Keratinocyte (primary cell): Measurements from ENCODE around the gene TH. TPM values are rescaled to one million over a fixed set of nuclear protein-coding genes. Genes with fewer than 3 reads are reported as not detected.

ENCODE experiments used
- DNase-seq: peaks from one replicate; pipeline ENCODE4 v3.0.0-alpha.2; 2011; ENCODE audit warnings: low read depth, missing footprints, low spot score
- FAIRE-seq: peaks from 2 replicates; lab custom pipeline; 2011; peaks lifted over from hg19 to GRCh38; lab: Jason Lieb, UNC
- H2AFZ ChIP-seq: 2 replicates; pipeline ENCODE4 v1.6.0; 2012; ENCODE audit warnings: low read length, control low read depth, inconsistent platforms; ENCODE audit not compliant: control insufficient read depth
- H3K27ac ChIP-seq: 2 replicates; pipeline ENCODE4 v1.5.1; 2011; ENCODE audit warnings: low read length; ENCODE audit not compliant: control insufficient read depth, insufficient read depth
- H3K27me3 ChIP-seq: 3 replicates; pipeline ENCODE4 v1.6.0; 2011; ENCODE audit warnings: low read length; ENCODE audit not compliant: control insufficient read depth, insufficient read depth; ENCODE audit errors: extremely low read depth
- H3K36me3 ChIP-seq, 2 experiments: 2 replicates in 1 of 2; 3 replicates in 1 of 2; pipeline ENCODE4 v1.5.1; 2011; ENCODE audit warnings: low read length in 2 of 2, mild to moderate bottlenecking in 1 of 2; ENCODE audit not compliant: control insufficient read depth in 2 of 2, insufficient read depth in 2 of 2; ENCODE audit errors: extremely low read depth in 1 of 2
- H3K4me1 ChIP-seq: 3 replicates; pipeline ENCODE4 v1.5.1; 2011; ENCODE audit warnings: low read length; ENCODE audit not compliant: control insufficient read depth, insufficient read depth; ENCODE audit errors: extremely low read depth
- H3K4me2 ChIP-seq: 3 replicates; pipeline ENCODE4 v1.6.0; 2011; ENCODE audit warnings: low read depth, low read length; ENCODE audit not compliant: control insufficient read depth, insufficient read depth; ENCODE audit errors: extremely low read depth
- H3K4me3 ChIP-seq, 3 experiments: fragments of 200-600 bp in 1 of 3; sonication (generic) in 1 of 3; 2 replicates in 2 of 3; 3 replicates in 1 of 3; pipeline ENCODE4 v1.5.1; 2011 to 2016; ENCODE audit warnings: low read length in 3 of 3, mild to moderate bottlenecking in 3 of 3, control low read depth in 2 of 3, inconsistent platforms in 1 of 3, low read depth in 1 of 3, mixed read lengths in 1 of 3, mixed run types in 1 of 3, moderate library complexity in 1 of 3; ENCODE audit not compliant: control insufficient read depth in 2 of 3, insufficient read depth in 2 of 3; ENCODE audit errors: extremely low read depth in 1 of 3
- H3K79me2 ChIP-seq: 2 replicates; pipeline ENCODE4 v1.6.0; 2012; ENCODE audit warnings: low read length; ENCODE audit not compliant: control insufficient read depth, insufficient read depth
- H3K9ac ChIP-seq: 3 replicates; pipeline ENCODE4 v1.6.0; 2011; ENCODE audit warnings: low read length; ENCODE audit not compliant: control insufficient read depth, insufficient read depth; ENCODE audit errors: extremely low read depth
- H3K9me1 ChIP-seq: 3 replicates; pipeline ENCODE4 v1.6.0; 2011; ENCODE audit warnings: low read length; ENCODE audit not compliant: control insufficient read depth, insufficient read depth; ENCODE audit errors: extremely low read depth
- H3K9me3 ChIP-seq: 2 replicates; pipeline ENCODE4 v1.5.1; 2012; ENCODE audit warnings: low read depth, low read length; ENCODE audit not compliant: control insufficient read depth
- H4K20me1 ChIP-seq: 3 replicates; pipeline ENCODE4 v1.6.0; 2011; ENCODE audit warnings: low read length; ENCODE audit not compliant: control insufficient read depth, insufficient read depth; ENCODE audit errors: extremely low read depth
- CTCF ChIP-seq, 3 experiments: IDR thresholded peaks in 1 of 3; conservative IDR thresholded peaks in 1 of 3; optimal IDR thresholded peaks in 1 of 3; 2 replicates in 2 of 3; 3 replicates in 1 of 3; pipeline versions ENCODE3 to v1.5.1; 2011; ENCODE audit warnings: low read length in 3 of 3, mild to moderate bottlenecking in 3 of 3, moderate library complexity in 2 of 3, control low read depth in 1 of 3, inconsistent platforms in 1 of 3; ENCODE audit not compliant: insufficient read depth in 2 of 3; ENCODE audit errors: extremely low read depth in 1 of 3
- EZH2 ChIP-seq: IDR thresholded peaks from one replicate; pipeline ENCODE4 v1.6.1; 2012; ENCODE audit warnings: inconsistent platforms, mild to moderate bottlenecking, low read length, moderate library complexity
- dilution Hi-C: fragments of 300-500 bp; cut with MboI; formaldehyde crosslinking; loops from one replicate; pipeline ENCODE4 v1.7.0; 2020; ENCODE audit warnings: low sequenced_read_pairs; ENCODE audit not compliant: extremely low pct_ligation_motif_present
- polyA minus RNA-seq, 3 experiments: library from RNA; depleted of rRNA, polyadenylated mRNA; stranded (reverse); fragments of >200 nt; gene quantifications; 1 replicate in 1 of 3; 2 replicates in 1 of 3; 3 replicates in 1 of 3; pipeline ENCODE4 v1.2.3, GENCODE V29; 2011
- polyA plus RNA-seq, 5 experiments: library from polyadenylated mRNA; depleted of rRNA in 3 of 5; stranded (reverse) in 3 of 5; stranded (forward) in 1 of 5; unstranded in 1 of 5; fragments of >200 nt; gene quantifications; 1 replicate in 1 of 5; 2 replicates in 3 of 5; 3 replicates in 1 of 5; pipeline versions ENCODE4 v1.2.1 to v1.2.3, GENCODE V29; 2011 to 2012; ENCODE audit warnings: missing spikeins in 2 of 5, low read depth in 1 of 5, low replicate concordance in 1 of 5

Gene TH
- polyA plus RNA-seq (0.50 to 0.86 TPM (median 0.67 TPM) in 3 replicates), polyA minus RNA-seq (0.16 to 0.43 TPM in 2 of 3 replicates, not detected in the other)
- polyA plus RNA-seq (2011; ENCODE audit: low read depth), result not detected
- polyA plus RNA-seq (2011; cell fraction: cytosol; rRNA removed), result 0.32 and 0.90 TPM in 2 replicates
- polyA plus RNA-seq (2011; cell fraction: nucleus; rRNA removed), result 1.2 and 2.6 TPM in 2 replicates
- 0.31 and 1.4 TPM in 2 replicates for polyA plus RNA-seq (2012; ENCODE audit: low replicate concordance)
- 0.96 TPM for polyA minus RNA-seq (2011; cell fraction: cytosol; rRNA and poly(A)+ RNA removed)
- 0.78 TPM in 1 of 2 replicates, not detected in the other for polyA minus RNA-seq (2011; cell fraction: nucleus; rRNA and poly(A)+ RNA removed)

DNA sequence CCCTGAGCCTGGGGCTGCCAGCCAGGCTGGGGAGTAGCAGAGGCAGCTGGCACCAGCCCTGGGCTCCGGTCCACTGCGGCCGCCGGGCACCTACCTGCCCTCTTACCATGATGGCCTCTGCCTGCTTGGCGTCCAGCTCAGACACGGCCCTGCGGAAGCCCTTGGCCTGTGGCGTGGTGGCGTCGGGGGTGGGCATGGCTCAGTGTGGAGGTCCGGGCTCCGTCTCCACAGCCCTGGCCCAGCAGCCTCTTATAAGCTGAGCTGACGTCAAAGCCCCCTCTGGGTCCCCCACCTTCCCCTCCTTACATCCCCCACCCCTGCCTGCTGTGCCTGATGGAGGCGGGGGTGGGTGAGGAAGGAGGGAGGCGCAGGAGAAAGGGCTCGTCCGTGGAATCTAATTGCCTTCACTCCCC is at the start of gene TH:
TH (minus strand) TSS at position 225 of the 413 bp plus-strand sequence; CDS start at position 196, 29 bp downstream.
- H2AFZ ChIP-seq, result no peak within 1 kb of the TSS
- H3K9me3 ChIP-seq, result no peaks in the 10 kb centered on the region
- DNase-seq, result no peak
- no peaks in the 10 kb centered on the region for H3K36me3 ChIP-seq
- no peak within 1 kb of the TSS for H3K27ac ChIP-seq
- no peak within 1 kb of the TSS for H3K4me2 ChIP-seq
- H4K20me1 ChIP-seq, result no peaks in the 10 kb centered on the region
- dilution Hi-C loops, result no loop called here
- no peak within 1 kb of the TSS for H3K9ac ChIP-seq
- H3K9me1 ChIP-seq, result no peaks in the 10 kb centered on the region
- FAIRE-seq, result no peak
- H3K4me1 ChIP-seq, result peaks cover 16% of the 10 kb centered on the region
- TF ChIP-seq CTCF (optimal IDR thresholded peaks at IDR 0.05 in 1 of 3, IDR thresholded peaks at IDR 0.05 in 1 of 3, conservative IDR thresholded peaks at IDR 0.05 in 1 of 3; ENCODE audit: extremely low read depth in 1 of 3, insufficient read depth in 2 of 3, low read length in 3 of 3), result no peak
- no peak for TF ChIP-seq EZH2
- peaks cover 4% of the 10 kb centered on the region for H3K79me2 ChIP-seq
- no peak within 1 kb of the TSS for H3K4me3 ChIP-seq
- H3K27me3 ChIP-seq, result no peaks in the 10 kb centered on the region

DNA sequence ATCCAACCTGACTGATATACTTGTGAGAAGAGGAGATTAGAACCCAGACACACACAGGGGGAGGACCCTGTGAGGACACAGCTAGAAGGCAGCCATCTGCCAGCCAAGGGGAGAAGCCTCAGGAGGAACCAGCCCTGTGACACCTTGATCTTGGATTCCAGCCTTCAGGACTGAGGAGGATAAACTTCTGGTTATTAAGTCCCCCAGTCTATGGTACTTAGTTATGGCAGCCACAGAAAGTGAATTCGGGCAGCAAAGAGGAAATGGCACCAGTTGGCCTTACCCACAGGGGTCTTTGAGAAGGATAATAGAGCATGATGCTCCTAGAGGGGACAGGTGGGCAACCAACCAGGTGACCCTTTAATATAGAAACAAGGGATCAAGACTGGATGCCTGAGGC is 49.4 kb upstream of the TH start:
- no peaks in the 10 kb centered on the region for H3K79me2 ChIP-seq
- H3K36me3 ChIP-seq, result no peaks in the 10 kb centered on the region
- H4K20me1 ChIP-seq, result no peaks in the 10 kb centered on the region
- H3K4me1 ChIP-seq, result peaks cover 7% of the 10 kb centered on the region
- no peak overlapping the region for H3K27ac ChIP-seq
- H3K4me3 ChIP-seq, result no peak overlapping the region
- no peak overlapping the region for H3K9ac ChIP-seq
- no peaks in the 10 kb centered on the region for H3K9me1 ChIP-seq
- H3K9me3 ChIP-seq, result no peaks in the 10 kb centered on the region
- dilution Hi-C loops, result no loop called here
- DNase-seq (no peak), FAIRE-seq (no peak)
- H3K27me3 ChIP-seq, result peaks cover 36% of the 10 kb centered on the region
- TF ChIP-seq EZH2 (no peak), CTCF (optimal IDR thresholded peaks at IDR 0.05 in 1 of 3, IDR thresholded peaks at IDR 0.05 in 1 of 3, conservative IDR thresholded peaks at IDR 0.05 in 1 of 3; ENCODE audit: extremely low read depth in 1 of 3, insufficient read depth in 2 of 3, low read length in 3 of 3) (no peak)
- no peak overlapping the region for H2AFZ ChIP-seq
- no peak overlapping the region for H3K4me2 ChIP-seq
